SU-DHL-6 (cell line): ENCODE data around the gene KLC4.

Experiments used
- CTCF ChIP-seq: fragments of 200-600 bp; sonication (generic); IDR thresholded peaks from one replicate; pipeline ENCODE4 v1.5.1; 2017; ENCODE audit warnings: antibody characterized with exemption, mild to moderate bottlenecking, low read length, moderate library complexity; ENCODE audit not compliant: insufficient read depth, poor library complexity, severe bottlenecking
- EZH2phosphoT487 ChIP-seq: fragments of 200-600 bp; sonication (generic), shearing (Covaris generic); conservative IDR thresholded peaks from 2 replicates; pipeline ENCODE4 v1.6.1; 2018; ENCODE audit warnings: mild to moderate bottlenecking, antibody characterized with exemption, low read length, moderate library complexity, mixed read lengths

GRCh38 chr6:43095939-43096338 lies 36.5 kb downstream of the KLC4 start:
- no peak for TF ChIP-seq CTCF
- TF ChIP-seq EZH2phosphoT487, result no peak
